ENCODE measurements around the gene ITGB2. TPM values are rescaled to one million over a fixed set of nuclear protein-coding genes. Genes with fewer than 3 reads are reported as not detected.

The ITGB2 gene
- total RNA-seq, 6 donors from 2014 or later, result 73.1 to 435 (median 149) TPM

GRCh38 chr21:44895859-44896258 is 24.8 kb downstream of the ITGB2 start:
- ATAC-seq (ENCODE audit: low FRiP score in 2 of 2), result no peak
- TF ChIP-seq CTCF (IDR thresholded peaks at IDR 0.05), result no peak
- H3K36me3 ChIP-seq, result peaks cover 0 to 15% (median 9%) of the 10 kb centered on the region in 4 donors
- peaks cover 2 to 18% (median 7%) of the 10 kb centered on the region in 4 donors for H3K4me1 ChIP-seq
- WGBS, 2 donors, result 84 to 92% methylated on average over 11 of the region's 11 CpGs
- H3K9me3 ChIP-seq, result no peaks in the 10 kb centered on the region
- no peak overlapping the region for H3K27ac ChIP-seq
- no peaks in the 10 kb centered on the region for H3K27me3 ChIP-seq
- H3K4me3 ChIP-seq, result no peak overlapping the region
- peak in 1 of 2 donors; percentile 64 for DNase-seq

- 77 to 88% methylated on average over 9 to 17 of the region's 19 CpGs for WGBS, 2 donors
Measured at GRCh38 chr21:44894687-44895302, 25.9 kb downstream of the ITGB2 start.

GRCh38 chr21:44893948-44894656 is 26.6 kb downstream of the ITGB2 start:
- H3K27ac ChIP-seq, result no peak overlapping the region
- H3K9me3 ChIP-seq, result no peaks in the 10 kb centered on the region
- TF ChIP-seq POLR2A (IDR thresholded peaks at IDR 0.05) (no peak), EP300 (IDR thresholded peaks at IDR 0.05) (no peak), CTCF (IDR thresholded peaks at IDR 0.05) (no peak), POLR2AphosphoS5 (IDR thresholded peaks at IDR 0.05) (no peak)
- 95% methylated on average over 15 of the region's 15 CpGs for WGBS, 2 donors
- ATAC-seq (ENCODE audit: low FRiP score in 2 of 2) (no peak), DNase-seq (no peak)
- H3K4me1 ChIP-seq, result peaks cover 2 to 18% (median 7%) of the 10 kb centered on the region in 4 donors
- peaks cover 0 to 14% (median 2%) of the 10 kb centered on the region in 4 donors for H3K36me3 ChIP-seq
- H3K4me3 ChIP-seq, result no peak overlapping the region
- H3K27me3 ChIP-seq, result no peaks in the 10 kb centered on the region

More at GRCh38 chr21:44894687-44895302, 25.9 kb downstream of the ITGB2 start:
- peaks cover 0 to 15% (median 3%) of the 10 kb centered on the region in 4 donors for H3K36me3 ChIP-seq
- H3K9me3 ChIP-seq, result no peaks in the 10 kb centered on the region
- ATAC-seq (ENCODE audit: low FRiP score in 2 of 2), result no peak
- no peaks in the 10 kb centered on the region for H3K27me3 ChIP-seq
- H3K4me3 ChIP-seq, result no peak overlapping the region
- H3K27ac ChIP-seq, result no peak overlapping the region
- H3K4me1 ChIP-seq, result peaks cover 2 to 18% (median 7%) of the 10 kb centered on the region in 4 donors
- no peak for DNase-seq
- TF ChIP-seq POLR2AphosphoS5 (IDR thresholded peaks at IDR 0.05), result no peak
- TF ChIP-seq CTCF (IDR thresholded peaks at IDR 0.05), result no peak
- TF ChIP-seq EP300 (IDR thresholded peaks at IDR 0.05), result no peak
- TF ChIP-seq POLR2A (IDR thresholded peaks at IDR 0.05), result no peak

- 80 to 89% methylated on average over 6 to 7 of the region's 7 CpGs for WGBS, 2 donors
- ATAC-seq (ENCODE audit: low FRiP score in 2 of 2) (no peak), DNase-seq (no peak)
- Histone ChIP-seq H3K4me3 (no peak overlapping the region), H3K9me3 (no peaks in the 10 kb centered on the region), H3K27ac (no peak overlapping the region), H3K4me1 (peaks cover 2 to 18% (median 7%) of the 10 kb centered on the region in 4 donors), H3K27me3 (no peaks in the 10 kb centered on the region), H3K36me3 (peaks cover 0 to 23% (median 2%) of the 10 kb centered on the region in 4 donors)
- TF ChIP-seq POLR2A (IDR thresholded peaks at IDR 0.05) (no peak), EP300 (IDR thresholded peaks at IDR 0.05) (no peak), POLR2AphosphoS5 (IDR thresholded peaks at IDR 0.05) (no peak), CTCF (IDR thresholded peaks at IDR 0.05) (no peak)
Measured at GRCh38 chr21:44893278-44893556, 27.5 kb downstream of the ITGB2 start.
